PFSK-1 (cell line): ENCODE measurements around the gene PSMD2.
A peak's percentile ranks its signal among the peaks of the same experiment; 100 is the strongest.

Experiments
- FOXP2 ChIP-seq: optimal IDR thresholded peaks from 2 replicates; pipeline ENCODE3; 2011; ENCODE audit warnings: borderline replicate concordance, control low read depth, inconsistent platforms; ENCODE audit not compliant: insufficient read depth; ENCODE audit errors: extremely low read length, extremely low read depth
- POLR2AphosphoS5 ChIP-seq: IDR thresholded peaks from 2 replicates; pipeline ENCODE4 v1.6.1; 2012; ENCODE audit warnings: low read depth, mild to moderate bottlenecking, control low read depth, low read length, moderate library complexity
- REST ChIP-seq, 2 experiments: IDR thresholded peaks; 2 replicates each; pipeline versions ENCODE4 v1.6.1 to v1.8.0; 2011 to 2012; ENCODE audit warnings: low read depth in 2 of 2, low read length in 2 of 2, control low read depth in 1 of 2, inconsistent platforms in 1 of 2, mild to moderate bottlenecking in 1 of 2, moderate library complexity in 1 of 2; ENCODE audit not compliant: insufficient read depth in 1 of 2
- SIN3A ChIP-seq: IDR thresholded peaks from 2 replicates; pipeline ENCODE4 v1.6.1; 2012; ENCODE audit warnings: mild to moderate bottlenecking, low read length, moderate library complexity, borderline replicate concordance; ENCODE audit not compliant: insufficient read depth
- TAF1 ChIP-seq: IDR thresholded peaks from 2 replicates; pipeline ENCODE4 v1.6.1; 2012; ENCODE audit warnings: low read length, control low read depth, borderline replicate concordance; ENCODE audit not compliant: insufficient read depth

Gene PSMD2

DNA sequence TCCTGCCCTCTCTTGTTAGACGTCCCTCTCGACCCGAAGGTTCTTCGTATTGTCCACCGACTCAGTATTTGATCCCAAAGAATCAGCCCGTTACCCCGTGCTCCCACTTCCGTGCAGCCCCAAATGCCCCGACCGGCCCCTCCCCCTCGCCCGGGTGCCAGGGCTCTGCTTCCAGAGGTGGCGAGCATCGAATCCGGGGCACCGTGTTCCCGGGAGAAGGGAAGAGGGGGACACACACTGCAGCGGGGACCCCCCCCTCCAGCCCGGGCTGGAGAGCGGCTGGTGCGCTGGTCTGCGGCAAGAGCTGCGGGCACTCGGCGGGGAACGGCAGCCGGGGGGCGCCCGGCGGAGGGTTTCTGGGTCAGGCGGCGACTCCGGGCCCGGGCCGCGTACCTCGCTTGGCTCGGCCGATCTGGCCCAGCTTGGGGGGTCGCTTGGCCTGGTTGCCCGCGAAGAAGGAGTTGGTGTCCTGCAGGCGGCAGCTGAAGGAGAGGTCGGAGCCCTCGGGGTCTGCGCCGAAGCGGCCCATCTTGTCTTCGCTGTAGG lies 38.2 kb upstream of the PSMD2 start:
- TF ChIP-seq TAF1 (no peak), REST (IDR thresholded peaks at IDR 0.05; ENCODE audit: insufficient read depth in 1 of 2, low read depth in 2 of 2, low read length in 2 of 2) (no peak), POLR2AphosphoS5 (no peak), FOXP2 (no peak), SIN3A (no peak)

DNA sequence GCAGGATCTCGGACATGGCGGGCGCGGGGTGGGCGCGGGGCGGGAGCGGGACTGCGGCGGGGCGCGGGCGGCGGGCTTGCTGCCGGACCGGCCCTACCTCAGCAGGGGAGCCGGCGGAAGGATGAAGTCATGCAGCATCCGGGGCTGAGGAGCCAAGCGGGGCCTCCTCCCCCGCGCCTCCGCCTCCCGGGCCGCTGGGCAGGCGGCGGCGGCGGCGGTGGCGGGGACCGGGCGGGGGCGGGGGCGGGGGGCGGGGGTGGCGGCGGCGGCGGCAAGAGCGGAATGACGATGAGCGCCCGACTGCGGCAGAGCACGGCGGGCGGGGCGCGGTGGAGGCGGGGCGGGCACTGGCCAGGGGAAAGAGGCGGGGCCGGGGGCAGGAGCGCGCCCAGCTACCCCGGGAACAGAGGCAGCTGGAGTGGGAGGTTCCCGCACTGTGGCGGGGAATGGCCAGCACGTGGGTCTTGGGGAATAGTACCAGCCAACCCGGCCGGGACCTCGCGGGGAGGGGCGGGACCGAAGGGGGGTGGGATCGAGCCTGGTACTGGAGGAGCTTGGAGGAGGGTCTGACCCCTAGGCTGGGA lies 37.7 kb upstream of the PSMD2 start, which contains the start of gene CAMK2N2:
CAMK2N2 (minus strand) TSS at position 284 of the 584 bp plus-strand sequence; CDS start at position 16, 268 bp downstream.
- TF ChIP-seq REST (IDR thresholded peaks at IDR 0.05; ENCODE audit: insufficient read depth in 1 of 2, low read depth in 2 of 2, low read length in 2 of 2) (0 out of 4 replicates have a peak, but pooled peaks of 1 of the 2 experiments have one; percentile 21), TAF1 (no peak), SIN3A (no peak)

GRCh38 chr3:184261854-184262763 lies 36.9 kb upstream of the PSMD2 start:
- TF ChIP-seq POLR2AphosphoS5 (no peak), FOXP2 (no peak), TAF1 (no peak), REST (IDR thresholded peaks at IDR 0.05; ENCODE audit: insufficient read depth in 1 of 2, low read depth in 2 of 2, low read length in 2 of 2) (no peak), SIN3A (no peak)

DNA sequence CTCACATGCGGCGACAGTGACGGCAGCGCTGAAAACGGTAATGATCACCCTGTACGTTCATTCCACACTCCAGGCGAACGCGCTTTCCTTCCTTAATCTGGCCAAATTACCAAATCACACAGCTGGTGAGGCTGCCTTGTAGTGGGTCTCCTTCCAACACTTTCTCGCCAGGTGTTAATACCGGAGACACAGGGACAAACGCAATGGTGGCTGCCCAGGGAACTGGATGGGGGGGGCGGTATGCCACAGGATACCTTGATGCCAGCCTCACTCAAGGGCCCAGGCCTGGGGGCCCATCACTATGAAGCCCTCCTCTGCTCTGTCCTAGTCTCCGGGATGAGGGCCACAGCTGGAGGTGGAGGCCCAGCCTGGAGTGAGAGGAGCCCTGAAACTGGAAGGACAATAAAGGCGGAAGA lies 36.3 kb upstream of the PSMD2 start:
- TF ChIP-seq FOXP2 (no peak), TAF1 (no peak), SIN3A (no peak), REST (IDR thresholded peaks at IDR 0.05; ENCODE audit: insufficient read depth in 1 of 2, low read depth in 2 of 2, low read length in 2 of 2) (no peak), POLR2AphosphoS5 (no peak)

- TF ChIP-seq POLR2AphosphoS5 (no peak), REST (IDR thresholded peaks at IDR 0.05; ENCODE audit: insufficient read depth in 1 of 2, low read depth in 2 of 2, low read length in 2 of 2) (no peak), FOXP2 (no peak), TAF1 (no peak), SIN3A (no peak)
These were observed 26.8 kb upstream of the PSMD2 start for GRCh38 chr3:184272269-184272668.
